Measurements from ENCODE around the gene PTGR1. TPM values are rescaled to one million over a fixed set of nuclear protein-coding genes. Genes with fewer than 3 reads are reported as not detected.

The PTGR1 gene
- total and polyA plus RNA-seq, 2 donors (not counting 3 experiments of a cell fraction or from before 2014, with no cell fraction given): 70.3 to 79.1 TPM

GRCh38 chr9:111598733-111599091, 735 bp downstream of the PTGR1 start:
- peak overlapping the region; percentile 91 for H3K9ac ChIP-seq (replicated peaks; ENCODE audit: extremely low read depth, insufficient read depth, low read length)
- CTCF ChIA-PET: interaction anchor here (0.7 to 9.0 kb wide), 27 partner anchors 8 to 486 kb away, joined by 3 to 221 read pairs (median 4); partner anchors contain the start of genes DNAJC25 and GNG10
- no peaks in the 10 kb centered on the region for H3K27me3 ChIP-seq (ENCODE audit: control insufficient read depth in 2 of 2, insufficient read depth in 2 of 2, low read length in 2 of 2)
- H3K4me3 ChIP-seq (replicated peaks in 1 of 3; ENCODE audit: insufficient read depth in 1 of 3, low read depth in 1 of 3, low read length in 3 of 3): peak overlapping the region; percentile 72 to 91 (median 90)
- TF ChIP-seq POLR2AphosphoS5 (IDR thresholded peaks at IDR 0.05; ENCODE audit: insufficient read depth, low read depth, low read length): no peak
- no peak for TF ChIP-seq CTCF (IDR thresholded peaks at IDR 0.05; ENCODE audit: extremely low read depth in 1 of 2, insufficient read depth in 1 of 2, low read depth in 1 of 2, low read length in 2 of 2)
- TF ChIP-seq MYC (IDR thresholded peaks at IDR 0.05; ENCODE audit: low read depth, low read length): no peak
- no peak for TF ChIP-seq GATA2 (IDR thresholded peaks at IDR 0.05; ENCODE audit: insufficient read depth, insufficient read length, low read depth, low read length)
- TF ChIP-seq JUN (IDR thresholded peaks at IDR 0.05; ENCODE audit: borderline replicate concordance, insufficient read depth, insufficient read length, low read depth): no peak
- no peak for TF ChIP-seq POLR2A (IDR thresholded peaks at IDR 0.05; ENCODE audit: low read depth, low read length)
- TF ChIP-seq FOS (IDR thresholded peaks at IDR 0.05; ENCODE audit: borderline replicate concordance, insufficient read depth, low read length): no peak
- TF ChIP-seq MAX (IDR thresholded peaks at IDR 0.05; ENCODE audit: insufficient read depth, insufficient read length): no peak
- TF ChIP-seq EZH2 (IDR thresholded peaks at IDR 0.05; ENCODE audit: borderline replicate concordance, low read depth, low read length, severe bottlenecking): no peak
- peak overlapping the region; percentile 87 for H3K27ac ChIP-seq (ENCODE audit: insufficient read depth, low read depth, low read length)
- FAIRE-seq (peak; percentile 78), DNase-seq (ENCODE audit: low read depth, low spot score) (peak; percentile 50)
- H3K79me2 ChIP-seq (ENCODE audit: control insufficient read depth, insufficient read depth, low read length): peaks cover 17% of the 10 kb centered on the region
- peaks cover 36% of the 10 kb centered on the region for H3K4me1 ChIP-seq (ENCODE audit: control insufficient read depth, extremely low read depth, insufficient read depth, low read length)
- H4K20me1 ChIP-seq (replicated peaks; ENCODE audit: control insufficient read depth, extremely low read depth, insufficient read depth, low read length): no peaks in the 10 kb centered on the region
- no TSS peak for BruUV-seq (replicated peaks)
- POLR2A ChIA-PET: interaction anchor here (1.2 to 2.0 kb wide), 2 partner anchors 23 to 32 kb away, joined by 4 to 18 read pairs; partner anchors contain the start of gene DNAJC25
- H3K4me2 ChIP-seq (ENCODE audit: insufficient read depth, low read length): peak overlapping the region; percentile 65
- peak overlapping the region; percentile 78 for H2AFZ ChIP-seq (ENCODE audit: low read depth, low read length)
- intact Hi-C loops (cut with micrococcal nuclease): loop anchor here (1.0 to 10.0 kb wide), 7 partner anchors 24 to 766 kb away; partner anchors contain the start of genes DNAJC25, ECPAS, GNG10 and UGCG
- no peaks in the 10 kb centered on the region for H3K9me1 ChIP-seq (replicated peaks; ENCODE audit: control insufficient read depth, extremely low read depth, insufficient read depth, low read length)
- dilution Hi-C loops (cut with MboI; ENCODE audit: extremely low pct_ligation_motif_present, low sequenced_read_pairs): no loop called here
- H3K9me3 ChIP-seq (replicated peaks; ENCODE audit: control insufficient read depth, insufficient read depth, low read length): no peaks in the 10 kb centered on the region
- H3K36me3 ChIP-seq (ENCODE audit: control insufficient read depth in 2 of 2, extremely low read depth in 1 of 2, insufficient read depth in 2 of 2, low read length in 2 of 2): peaks cover 6 to 8% of the 10 kb centered on the region in 2 experiments

Measured in endothelial cell of umbilical vein (primary cell).